Neural crest cell (in vitro differentiated cells): ENCODE measurements around the gene HECA. TPM values are rescaled to one million over a fixed set of nuclear protein-coding genes. Genes with fewer than 3 reads are reported as not detected.

Experiments used
- DNase-seq: peaks from one replicate; pipeline ENCODE4 v3.0.0; 2021; ENCODE audit warnings: low read depth, mixed read lengths, low spot score
- H3K27ac Mint-ChIP-seq: one replicate; pipeline ENCODE4 v1.8.0; 2021; ENCODE audit warnings: mild to moderate bottlenecking, mixed read lengths; ENCODE audit not compliant: unreplicated experiment
- H3K27me3 Mint-ChIP-seq: 2 replicates; pipeline ENCODE4 v1.8.0; 2021; ENCODE audit warnings: low read depth, mild to moderate bottlenecking, mixed read lengths
- H3K36me3 Mint-ChIP-seq: 2 replicates; pipeline ENCODE4 v1.8.0; 2021; ENCODE audit warnings: low read depth, mild to moderate bottlenecking, mixed read lengths
- H3K4me1 Mint-ChIP-seq: 2 replicates; pipeline ENCODE4 v1.8.0; 2021; ENCODE audit warnings: mixed read lengths
- H3K4me3 Mint-ChIP-seq: one replicate; pipeline ENCODE4 v1.8.0; 2021; ENCODE audit warnings: mild to moderate bottlenecking, mixed read lengths
- H3K9me3 Mint-ChIP-seq: 2 replicates; pipeline ENCODE4 v1.8.0; 2021; ENCODE audit warnings: mixed read lengths
- total RNA-seq: library from RNA; stranded (reverse); gene quantifications from 2 replicates; pipeline ENCODE4 v1.2.1, GENCODE V29; 2021
- TF ChIP-seq, protein P1 (sequence below): fragments of 200-600 bp; sonication (generic); conservative IDR thresholded peaks from 2 replicates; pipeline ENCODE4 v1.5.0; 2021; ENCODE audit warnings: antibody characterized with exemption, mild to moderate bottlenecking

The HECA gene
- total RNA-seq, 1 donor from 2014 or later, result 8.6 TPM

DNA sequence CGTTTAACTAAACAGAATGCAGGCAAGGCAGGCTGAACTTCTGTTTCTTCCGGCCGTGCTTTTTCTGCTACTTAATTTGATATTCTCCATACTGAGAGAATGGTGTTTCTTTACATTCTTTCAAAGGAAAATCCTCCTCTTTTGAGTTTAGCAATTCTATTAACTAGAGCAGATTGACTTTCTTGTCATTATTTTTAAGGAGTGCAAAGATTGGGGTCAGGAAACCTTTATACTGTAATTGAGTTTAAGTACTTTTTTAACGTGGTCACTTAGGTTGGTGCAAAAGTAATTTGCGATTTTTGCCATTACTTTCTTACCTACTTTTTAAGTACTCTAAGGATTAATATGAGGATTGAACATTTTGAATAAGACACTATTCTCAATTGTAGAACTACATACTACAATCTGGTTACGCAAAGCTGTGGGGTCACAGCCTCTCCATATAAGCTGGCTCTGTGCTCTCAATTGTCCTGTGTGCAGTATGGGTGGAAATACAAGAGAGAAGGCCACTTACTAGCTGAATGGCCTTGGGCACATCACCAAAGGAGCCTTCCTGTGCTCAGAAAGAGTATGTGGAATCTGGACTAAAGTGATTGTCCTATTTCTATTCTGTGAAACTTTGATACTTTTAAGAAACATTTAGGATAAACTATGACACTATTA, 16.7 kb downstream of the HECA start:
- Mint-ChIP-seq H3K4me1 (peaks cover 40% of the 10 kb centered on the region), H3K36me3 (no peaks in the 10 kb centered on the region), H3K27ac (peak overlapping the region; percentile 91), H3K4me3 (peak overlapping the region; percentile 23), H3K27me3 (no peaks in the 10 kb centered on the region), H3K9me3 (no peaks in the 10 kb centered on the region)
- TF ChIP-seq, protein P1, sequence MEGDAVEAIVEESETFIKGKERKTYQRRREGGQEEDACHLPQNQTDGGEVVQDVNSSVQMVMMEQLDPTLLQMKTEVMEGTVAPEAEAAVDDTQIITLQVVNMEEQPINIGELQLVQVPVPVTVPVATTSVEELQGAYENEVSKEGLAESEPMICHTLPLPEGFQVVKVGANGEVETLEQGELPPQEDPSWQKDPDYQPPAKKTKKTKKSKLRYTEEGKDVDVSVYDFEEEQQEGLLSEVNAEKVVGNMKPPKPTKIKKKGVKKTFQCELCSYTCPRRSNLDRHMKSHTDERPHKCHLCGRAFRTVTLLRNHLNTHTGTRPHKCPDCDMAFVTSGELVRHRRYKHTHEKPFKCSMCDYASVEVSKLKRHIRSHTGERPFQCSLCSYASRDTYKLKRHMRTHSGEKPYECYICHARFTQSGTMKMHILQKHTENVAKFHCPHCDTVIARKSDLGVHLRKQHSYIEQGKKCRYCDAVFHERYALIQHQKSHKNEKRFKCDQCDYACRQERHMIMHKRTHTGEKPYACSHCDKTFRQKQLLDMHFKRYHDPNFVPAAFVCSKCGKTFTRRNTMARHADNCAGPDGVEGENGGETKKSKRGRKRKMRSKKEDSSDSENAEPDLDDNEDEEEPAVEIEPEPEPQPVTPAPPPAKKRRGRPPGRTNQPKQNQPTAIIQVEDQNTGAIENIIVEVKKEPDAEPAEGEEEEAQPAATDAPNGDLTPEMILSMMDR, result no peak
- no peak for DNase-seq

DNA sequence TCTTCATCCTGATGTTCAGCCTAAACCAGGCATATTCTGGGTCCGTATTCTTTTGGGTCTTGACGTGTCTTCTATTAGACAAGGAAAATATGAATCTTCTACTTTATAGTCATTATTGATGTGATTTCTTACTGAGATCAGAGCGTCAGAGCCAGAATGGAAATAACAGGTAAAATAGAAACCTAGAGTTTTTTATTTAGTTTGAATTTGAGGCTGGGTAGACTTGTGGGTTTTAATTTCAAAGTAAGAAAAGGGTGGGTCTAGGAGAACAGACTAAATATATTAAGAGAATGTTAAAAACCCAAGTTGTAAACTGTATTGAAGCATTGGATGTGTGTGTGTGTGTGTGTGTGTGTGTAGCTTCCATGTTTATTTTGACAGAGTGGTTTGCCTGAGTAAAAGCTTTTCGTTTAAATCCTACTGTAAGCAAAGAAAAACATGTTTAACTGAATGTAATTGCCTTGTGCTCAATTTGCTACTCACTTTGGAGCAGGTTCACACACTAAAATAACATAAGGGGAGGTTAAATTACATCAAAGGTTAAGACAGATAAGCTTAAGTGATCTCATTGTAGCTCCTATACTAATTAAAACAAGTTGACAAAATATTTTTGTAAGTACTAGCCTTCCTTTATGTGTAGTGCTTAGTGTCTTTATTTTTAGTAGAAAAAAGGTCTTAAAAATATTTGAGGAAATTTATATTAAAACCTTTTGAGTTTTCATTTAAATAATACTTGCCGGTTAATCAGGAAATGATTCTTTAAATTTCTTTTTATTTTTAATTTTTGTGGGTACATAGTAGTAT, 17.4 kb downstream of the HECA start:
- no peaks in the 10 kb centered on the region for H3K9me3 Mint-ChIP-seq
- H3K4me3 Mint-ChIP-seq, result peak overlapping the region; percentile 3
- H3K4me1 Mint-ChIP-seq, result peaks cover 40% of the 10 kb centered on the region
- DNase-seq, result no peak
- H3K27ac Mint-ChIP-seq, result peak overlapping the region; percentile 44
- peaks cover under 1% of the 10 kb centered on the region for H3K36me3 Mint-ChIP-seq
- H3K27me3 Mint-ChIP-seq, result no peaks in the 10 kb centered on the region
- TF ChIP-seq, protein P1, result no peak

DNA sequence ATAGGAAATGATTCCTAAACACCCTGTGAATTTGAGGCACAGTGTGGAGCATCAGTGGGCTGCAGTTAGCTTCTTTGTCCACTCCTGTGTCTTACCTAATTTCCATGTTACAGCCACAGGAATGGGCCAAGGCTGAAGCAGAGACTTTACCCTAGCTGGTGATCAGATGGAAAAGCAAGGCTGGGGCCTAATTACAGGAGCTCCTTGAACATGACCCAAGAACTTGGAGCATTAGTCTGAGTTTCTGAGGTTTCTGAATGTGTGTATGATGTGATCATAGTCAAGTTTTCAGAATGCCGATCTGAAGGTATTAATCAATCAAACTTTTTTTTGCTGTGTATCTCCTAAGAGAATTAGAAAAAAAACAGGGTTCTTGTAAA, 18.0 kb downstream of the HECA start:
- Mint-ChIP-seq H3K4me3 (no peak overlapping the region), H3K9me3 (no peaks in the 10 kb centered on the region), H3K4me1 (peaks cover 40% of the 10 kb centered on the region), H3K36me3 (peaks cover 4% of the 10 kb centered on the region), H3K27me3 (no peaks in the 10 kb centered on the region), H3K27ac (no peak overlapping the region)
- TF ChIP-seq, protein P1, result no peak
- DNase-seq, result no peak

DNA sequence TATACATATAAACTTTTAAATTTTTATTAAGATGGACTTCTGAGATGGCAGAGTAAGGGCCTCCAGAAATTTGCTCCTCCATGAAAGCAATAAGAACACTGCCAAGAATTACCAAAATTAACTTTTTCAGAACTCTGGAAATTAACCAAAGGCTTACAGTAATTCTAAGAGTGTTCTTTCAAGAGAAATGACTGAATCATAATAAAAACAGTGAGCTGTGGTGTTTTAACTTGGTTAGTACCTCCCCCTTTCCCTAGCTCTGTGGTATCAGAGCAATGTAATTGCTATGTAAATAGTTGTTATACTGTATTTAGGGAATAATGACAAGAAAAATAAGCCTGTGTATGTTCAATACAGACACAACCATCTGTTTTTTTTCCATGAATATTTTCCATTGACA, 19.0 kb downstream of the HECA start:
- H3K9me3 Mint-ChIP-seq, result no peaks in the 10 kb centered on the region
- TF ChIP-seq, protein P1, result no peak
- DNase-seq, result no peak
- H3K27me3 Mint-ChIP-seq, result no peaks in the 10 kb centered on the region
- H3K36me3 Mint-ChIP-seq, result peaks cover 4% of the 10 kb centered on the region
- no peak overlapping the region for H3K27ac Mint-ChIP-seq
- H3K4me3 Mint-ChIP-seq, result no peak overlapping the region
- peaks cover 36% of the 10 kb centered on the region for H3K4me1 Mint-ChIP-seq

DNA sequence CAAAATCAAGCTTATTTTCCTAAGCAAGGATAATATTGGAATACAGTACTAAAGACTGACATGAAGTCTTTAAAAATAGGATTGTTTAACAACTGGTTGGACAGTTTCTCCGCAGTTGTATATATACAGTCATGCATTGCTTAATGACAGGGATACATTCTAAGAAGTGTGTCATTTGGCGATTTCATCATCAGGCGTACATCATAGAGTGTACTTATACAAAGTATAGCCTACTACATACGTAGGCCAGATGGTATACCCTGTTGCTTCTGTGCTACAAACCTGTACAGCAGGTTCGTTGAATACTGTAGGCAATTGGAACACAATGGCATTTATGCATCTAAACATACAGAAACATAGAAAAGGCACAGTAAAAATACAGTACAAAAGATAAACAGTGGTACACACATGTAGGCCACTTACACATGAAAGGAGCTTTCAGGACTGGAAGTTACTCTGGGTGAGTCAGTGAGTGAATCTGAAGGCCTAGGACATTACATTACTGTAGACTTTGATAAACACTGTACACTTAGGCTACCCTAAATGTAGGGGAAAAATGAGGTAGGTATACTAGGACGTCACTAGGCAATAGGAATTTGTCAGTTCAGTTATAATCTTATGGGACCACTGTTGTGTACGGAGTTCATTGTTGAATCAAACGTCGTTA, 20.1 kb downstream of the HECA start:
- no peaks in the 10 kb centered on the region for H3K27me3 Mint-ChIP-seq
- no peak overlapping the region for H3K4me3 Mint-ChIP-seq
- peaks cover 25% of the 10 kb centered on the region for H3K4me1 Mint-ChIP-seq
- TF ChIP-seq, protein P1, result no peak
- H3K36me3 Mint-ChIP-seq, result peaks cover 4% of the 10 kb centered on the region
- no peak overlapping the region for H3K27ac Mint-ChIP-seq
- H3K9me3 Mint-ChIP-seq, result no peaks in the 10 kb centered on the region
- no peak for DNase-seq
